SK-N-SH (cell line): ENCODE measurements around the gene IRAK1BP1. TPM values are rescaled to one million over a fixed set of nuclear protein-coding genes. Genes with fewer than 3 reads are reported as not detected.

ENCODE experiments used
- CTCF ChIA-PET: fragments of 300-600, 350-600 bp; formaldehyde crosslinking; extraction: SDS; loops from one replicate; lab custom pipeline; 2021; lab: Yijun Ruan, JAX
- POLR2A ChIA-PET: fragments of 350-600 bp; sonication (Branson Sonifier 250); formaldehyde crosslinking; extraction: SDS; loops from one replicate; lab custom pipeline; 2020; ENCODE audit warnings: antibody characterized with exemption, inconsistent platforms; lab: Yijun Ruan, JAX
- DNase-seq: peaks from one replicate; pipeline ENCODE4 v3.0.0; 2012
- H2AFZ ChIP-seq: fragments of 200-600 bp; sonication (generic); 2 replicates; pipeline ENCODE4 v1.8.1; 2016; ENCODE audit warnings: antibody characterized with exemption, mild to moderate bottlenecking, low read depth
- H3F3A ChIP-seq: fragments of 200-600 bp; sonication (generic); replicated peaks from 2 replicates; pipeline ENCODE3; 2016; ENCODE audit warnings: antibody characterized with exemption, mild to moderate bottlenecking; ENCODE audit not compliant: insufficient read depth
- H3K27ac ChIP-seq, 2 experiments: fragments of 200-500 bp in 1 of 2; fragments of 200-600 bp in 1 of 2; sonication (Bioruptor generic) in 1 of 2; sonication (generic), shearing (Covaris generic) in 1 of 2; 2 replicates each; pipeline versions ENCODE4 v1.5.1 to v1.6.1; 2014 to 2016; ENCODE audit warnings: low read depth in 2 of 2, inconsistent platforms in 1 of 2, low read length in 1 of 2, mild to moderate bottlenecking in 1 of 2, mixed read lengths in 1 of 2
- H3K27me3 ChIP-seq: fragments of 200-600 bp; sonication (generic), shearing (Covaris generic); 2 replicates; pipeline ENCODE4 v1.6.1; 2016; ENCODE audit warnings: mixed run types; ENCODE audit not compliant: insufficient read depth
- H3K36me3 ChIP-seq, 2 experiments: fragments of 200-500 bp in 1 of 2; fragments of 200-600 bp in 1 of 2; sonication (Bioruptor generic) in 1 of 2; sonication (generic) in 1 of 2; replicated peaks in 1 of 2; 2 replicates each; pipeline versions ENCODE3 to v1.5.1; 2014 to 2016; ENCODE audit warnings: low read length in 1 of 2, mild to moderate bottlenecking in 1 of 2; ENCODE audit not compliant: insufficient read depth in 2 of 2, control insufficient read depth in 1 of 2
- H3K4me1 ChIP-seq, 2 experiments: fragments of 200-500 bp in 1 of 2; fragments of 200-600 bp in 1 of 2; sonication (Bioruptor generic) in 1 of 2; sonication (generic), shearing (Covaris generic) in 1 of 2; 2 replicates each; pipeline versions ENCODE4 v1.5.1 to v1.6.1; 2014 to 2016; ENCODE audit warnings: low read depth in 1 of 2, low read length in 1 of 2, mixed run types in 1 of 2; ENCODE audit not compliant: insufficient read depth in 2 of 2, control insufficient read depth in 1 of 2
- H3K4me2 ChIP-seq: fragments of 200-600 bp; sonication (generic), shearing (Covaris generic); 2 replicates; pipeline ENCODE4 v1.6.1; 2017; ENCODE audit warnings: mixed run types
- H3K4me3 ChIP-seq, 2 experiments: fragments of 200-500 bp in 1 of 2; fragments of 200-600 bp in 1 of 2; sonication (Bioruptor generic) in 1 of 2; sonication (generic), shearing (Covaris generic) in 1 of 2; 2 replicates each; pipeline versions ENCODE4 v1.5.1 to v1.8.1; 2014 to 2016; ENCODE audit warnings: low read depth in 2 of 2, inconsistent platforms in 1 of 2, low read length in 1 of 2, mild to moderate bottlenecking in 1 of 2, mixed read lengths in 1 of 2, moderate library complexity in 1 of 2
- H3K79me2 ChIP-seq: fragments of 200-600 bp; sonication (generic); 2 replicates; pipeline ENCODE4 v1.8.1; 2017; ENCODE audit warnings: mild to moderate bottlenecking; ENCODE audit not compliant: insufficient read depth
- H3K9ac ChIP-seq: fragments of 200-600 bp; sonication (generic); 2 replicates; pipeline ENCODE4 v1.6.1; 2017; ENCODE audit warnings: mixed run types
- H3K9me2 ChIP-seq: fragments of 200-600 bp; sonication (generic); 2 replicates; pipeline ENCODE4 v1.6.1; 2017; ENCODE audit warnings: mixed run types
- H3K9me3 ChIP-seq: fragments of 200-600 bp; sonication (generic); 2 replicates; pipeline ENCODE4 v1.6.1; 2017; ENCODE audit warnings: mixed run types, mild to moderate bottlenecking, moderate library complexity
- H4K20me1 ChIP-seq: fragments of 200-600 bp; sonication (generic); 2 replicates; pipeline ENCODE4 v1.6.1; 2017; ENCODE audit warnings: mild to moderate bottlenecking, mixed run types; ENCODE audit not compliant: insufficient read depth
- ELF1 ChIP-seq: IDR thresholded peaks from 2 replicates; pipeline ENCODE4 v1.4.0; 2012
- EP300 ChIP-seq, 2 experiments: IDR thresholded peaks; 2 replicates each; pipeline versions ENCODE4 v1.4.0 to v1.6.1; 2012; ENCODE audit warnings: borderline replicate concordance in 1 of 2, low read depth in 1 of 2, low read length in 1 of 2
- EZH2phosphoT487 ChIP-seq: fragments of 200-600 bp; sonication (generic); IDR thresholded peaks from 2 replicates; pipeline ENCODE4 v1.6.1; 2017; ENCODE audit warnings: low read depth, mixed run types, mild to moderate bottlenecking, antibody characterized with exemption, moderate library complexity, borderline replicate concordance
- FOSL2 ChIP-seq: IDR thresholded peaks from 2 replicates; pipeline ENCODE4 v1.4.0; 2012; ENCODE audit warnings: low read depth, mild to moderate bottlenecking, moderate library complexity, borderline replicate concordance
- FOXJ3 ChIP-seq: sonication (generic); formaldehyde crosslinking; IDR thresholded peaks from 2 replicates; pipeline ENCODE4 v1.5.1; 2020; ENCODE audit warnings: mild to moderate bottlenecking, missing genetic modification reagents
- GATA2 ChIP-seq: sonication (generic); formaldehyde crosslinking; IDR thresholded peaks from 2 replicates; pipeline ENCODE4 v1.5.0; 2020; ENCODE audit warnings: mild to moderate bottlenecking, missing genetic modification reagents
- JUND ChIP-seq: IDR thresholded peaks from 2 replicates; pipeline ENCODE4 v1.4.0; 2012
- NFIC ChIP-seq: IDR thresholded peaks from 2 replicates; pipeline ENCODE4 v1.4.0; 2012; ENCODE audit warnings: borderline replicate concordance
- NRF1 ChIP-seq: IDR thresholded peaks from 2 replicates; pipeline ENCODE4 v1.6.1; 2012; ENCODE audit warnings: low read depth, mild to moderate bottlenecking, low read length
- RAD21 ChIP-seq: IDR thresholded peaks from 2 replicates; pipeline ENCODE4 v1.6.1; 2012; ENCODE audit warnings: mild to moderate bottlenecking, low read length
- RCOR1 ChIP-seq: fragments of 150-350 bp; IDR thresholded peaks from 2 replicates; pipeline ENCODE4 v1.6.1; 2017; ENCODE audit warnings: antibody characterized with exemption, low read length
- RXRA ChIP-seq: IDR thresholded peaks from 2 replicates; pipeline ENCODE4 v1.4.0; 2012; ENCODE audit warnings: low read depth, mild to moderate bottlenecking, borderline replicate concordance
- SIN3A ChIP-seq: IDR thresholded peaks from 2 replicates; pipeline ENCODE4 v1.6.1; 2012; ENCODE audit warnings: low read depth, mild to moderate bottlenecking, low read length, moderate library complexity, borderline replicate concordance
- SMC3 ChIP-seq: IDR thresholded peaks from 2 replicates; pipeline ENCODE4 v1.6.1; 2012; ENCODE audit warnings: low read depth, low read length, improper control_type of control experiment
- TAF1 ChIP-seq: IDR thresholded peaks from 2 replicates; pipeline ENCODE4 v1.6.1; 2012; ENCODE audit warnings: low read depth, mild to moderate bottlenecking, low read length, moderate library complexity, borderline replicate concordance
- TEAD4 ChIP-seq: IDR thresholded peaks from 2 replicates; pipeline ENCODE4 v1.4.0; 2012; ENCODE audit warnings: mild to moderate bottlenecking, borderline replicate concordance; ENCODE audit not compliant: insufficient read depth
- USF2 ChIP-seq: fragments of 150-350 bp; IDR thresholded peaks from 2 replicates; pipeline ENCODE4 v1.6.1; 2017; ENCODE audit warnings: antibody characterized with exemption, low read length, low read depth, borderline replicate concordance
- YY1 ChIP-seq: IDR thresholded peaks from 2 replicates; pipeline ENCODE4 v1.4.0; 2012; ENCODE audit warnings: low read depth, mild to moderate bottlenecking
- ZBTB33 ChIP-seq: IDR thresholded peaks from 2 replicates; pipeline ENCODE4 v1.4.0; 2012; ENCODE audit warnings: low read depth, borderline replicate concordance
- WGBS: methylation state at CpG from one replicate; pipeline ENCODE4 v1.1.6; 2017; ENCODE audit warnings: low lambda C conversion rate; 5-methylcytosine and 5-hydroxymethylcytosine counted together
- polyA plus RNA-seq, 3 experiments: library from polyadenylated mRNA; depleted of rRNA; stranded (reverse); fragments of >200 nt; gene quantifications; 2 replicates each; pipeline ENCODE4 v1.2.3, GENCODE V29; 2012

IRAK1BP1 gene
- polyA plus RNA-seq, 1 of the 3 experiments (the other 2 are of a cell fraction): 1.8 TPM

GRCh38 chr6:78836598-78836997 lies 30.8 kb upstream of the IRAK1BP1 start:
- no peak for DNase-seq
- no peaks in the 10 kb centered on the region for H3K27me3 ChIP-seq
- no peaks in the 10 kb centered on the region; a peak in 1 of 4 replicates for H3K4me1 ChIP-seq
- H3K9me2 ChIP-seq: no peaks in the 10 kb centered on the region
- no peaks in the 10 kb centered on the region for H3K9me3 ChIP-seq
- ChIA-PET POLR2A (no interaction called here), CTCF (interaction anchor here (1.4 kb wide), 1 partner anchor 150 kb away, joined by 3 read pairs; no protein-coding TSS in a partner anchor)
- H3K27ac ChIP-seq: no peak overlapping the region
- no peaks in the 10 kb centered on the region for H3F3A ChIP-seq
- TF ChIP-seq GATA2 (CRISPR knock-in tag) (no peak), FOXJ3 (CRISPR knock-in tag) (no peak), TAF1 (no peak), TEAD4 (no peak), USF2 (no peak), EP300 (IDR thresholded peaks at IDR 0.05; ENCODE audit: borderline replicate concordance in 1 of 2, low read depth in 1 of 2, low read length in 1 of 2) (no peak), RAD21 (no peak), RCOR1 (no peak), RXRA (no peak), YY1 (no peak), EZH2phosphoT487 (no peak)
- no peaks in the 10 kb centered on the region for H3K36me3 ChIP-seq
- no peaks in the 10 kb centered on the region for H3K79me2 ChIP-seq
- no peak overlapping the region for H3K4me3 ChIP-seq
- H2AFZ ChIP-seq: no peak overlapping the region
- no peaks in the 10 kb centered on the region for H4K20me1 ChIP-seq
- no peak overlapping the region for H3K4me2 ChIP-seq
- WGBS: 38% methylated on average over 3 of the region's 3 CpGs
- H3K9ac ChIP-seq: no peak overlapping the region

GRCh38 chr6:78841111-78841510 lies 26.2 kb upstream of the IRAK1BP1 start:
- ChIA-PET CTCF (interaction anchor here (0.9 kb wide), 1 partner anchor 8 kb away, joined by 3 read pairs; no protein-coding TSS in a partner anchor), POLR2A (no interaction called here)
- no peak overlapping the region for H2AFZ ChIP-seq
- DNase-seq: no peak
- no peaks in the 10 kb centered on the region for H3K9me2 ChIP-seq
- H3K4me1 ChIP-seq: no peaks in the 10 kb centered on the region
- H3K4me3 ChIP-seq: no peak overlapping the region
- TF ChIP-seq FOXJ3 (CRISPR knock-in tag) (no peak), JUND (no peak), TEAD4 (no peak), SIN3A (no peak), TAF1 (no peak), NRF1 (no peak), ELF1 (no peak), FOSL2 (no peak), SMC3 (no peak), RXRA (no peak), NFIC (no peak), EP300 (IDR thresholded peaks at IDR 0.05; ENCODE audit: borderline replicate concordance in 1 of 2, low read depth in 1 of 2, low read length in 1 of 2) (no peak), ZBTB33 (no peak)
- TF ChIP-seq, all 33 proteins: peak for 0
- no peak overlapping the region for H3K9ac ChIP-seq
- H3K9me3 ChIP-seq: no peaks in the 10 kb centered on the region
- no peaks in the 10 kb centered on the region for H3K36me3 ChIP-seq
- H3K27ac ChIP-seq: no peak overlapping the region
- H3K27me3 ChIP-seq: no peaks in the 10 kb centered on the region
- H4K20me1 ChIP-seq: no peaks in the 10 kb centered on the region
- H3K79me2 ChIP-seq: no peaks in the 10 kb centered on the region
- no peaks in the 10 kb centered on the region for H3F3A ChIP-seq
- no peak overlapping the region for H3K4me2 ChIP-seq
